Measurements from ENCODE around the gene MORN1. TPM values are rescaled to one million over a fixed set of nuclear protein-coding genes. Genes with fewer than 3 reads are reported as not detected.

Gene MORN1
- total and polyA plus RNA-seq, 2 of the 4 experiments (the other 2 are of a cell fraction): 3.0 to 4.2 TPM

GRCh38 chr1:2396476-2396875, 5.1 kb upstream of the MORN1 start:
- H3K79me1 ChIP-seq (ENCODE audit: low read depth in 1 of 2, low read length in 2 of 2): peaks cover 25 to 78% of the 10 kb centered on the region in 2 experiments
- no peak overlapping the region for H3K23ac ChIP-seq (ENCODE audit: low read depth, low read length)
- no peak overlapping the region for H2BK120ac ChIP-seq (ENCODE audit: low read depth, low read length)
- POLR2A ChIA-PET (ENCODE audit: unreplicated experiment): no interaction called here
- no peak overlapping the region for H2AFZ ChIP-seq (replicated peaks; ENCODE audit: low read length, poor library complexity)
- no peak overlapping the region for H4K8ac ChIP-seq (ENCODE audit: low read depth in 2 of 2, low read length in 2 of 2)
- H3K9me1 ChIP-seq (ENCODE audit: insufficient read depth, low read length): peaks cover 5% of the 10 kb centered on the region
- BruUV-seq (replicated peaks): no TSS peak
- no peak overlapping the region for H3K4me2 ChIP-seq (ENCODE audit: low read depth, low read length)
- no CpG with 5 or more reads among the region's 5 CpGs for WGBS, 2 experiments (ENCODE audit: extremely low coverage in 2 of 2, insufficient read length in 1 of 2)
- no peak overlapping the region for H3K9ac ChIP-seq (ENCODE audit: low read depth, low read length)
- H4K5ac ChIP-seq (ENCODE audit: low read depth, low read length): no peak overlapping the region
- no peak overlapping the region for H3K27ac ChIP-seq (ENCODE audit: insufficient read depth, low read length)
- H2BK15ac ChIP-seq (ENCODE audit: low read depth, low read length): no peak overlapping the region
- DNase-seq (no peak), ATAC-seq (ENCODE audit: low read depth) (no peak)
- dilution Hi-C loops (cut with HindIII; ENCODE audit: low sequenced_read_pairs, unreplicated experiment) (no loop called here), in situ Hi-C loops (cut with MboI; ENCODE audit: low sequenced_read_pairs) (no loop called here), intact Hi-C loops (cut with micrococcal nuclease) (no loop called here)
- no peak overlapping the region for H2BK20ac ChIP-seq (ENCODE audit: low read depth, low read length)
- H3K56ac ChIP-seq (ENCODE audit: extremely low read depth, insufficient read depth, low read length): no peak overlapping the region
- H3K27me3 ChIP-seq (ENCODE audit: control insufficient read depth, insufficient read depth, low read length): no peaks in the 10 kb centered on the region
- H3K18ac ChIP-seq (ENCODE audit: low read depth, low read length): no peak overlapping the region
- CTCF ChIA-PET: interaction anchor here (0.9 kb wide), 1 partner anchor 10 kb away, joined by 3 read pairs; no protein-coding TSS in a partner anchor
- no peak overlapping the region for H3K4me3 ChIP-seq (ENCODE audit: insufficient read depth, low read depth, low read length)
- H3K9me3 ChIP-seq (ENCODE audit: control insufficient read depth, insufficient read depth, low read length): no peaks in the 10 kb centered on the region
- H3K4ac ChIP-seq (ENCODE audit: low read depth, low read length): no peak overlapping the region
- TF ChIP-seq NFE2L2 (IDR thresholded peaks at IDR 0.05; ENCODE audit: low read depth, low read length) (no peak), MAFK (IDR thresholded peaks at IDR 0.05; ENCODE audit: low read depth, low read length) (no peak), BHLHE40 (IDR thresholded peaks at IDR 0.05; ENCODE audit: low read depth, low read length) (no peak), CEBPB (IDR thresholded peaks at IDR 0.05; ENCODE audit: low read depth, low read length) (no peak), RCOR1 (IDR thresholded peaks at IDR 0.05; ENCODE audit: insufficient replicate concordance, low read length) (no peak), ELK1 (IDR thresholded peaks at IDR 0.05; ENCODE audit: borderline replicate concordance, low read depth, low read length) (no peak), POLR2A (IDR thresholded peaks at IDR 0.05; ENCODE audit: low read depth, low read length) (no peak)
- H4K91ac ChIP-seq (ENCODE audit: insufficient read depth, low read depth, low read length): no peak overlapping the region
- no peak overlapping the region for H2AK5ac ChIP-seq (ENCODE audit: low read depth, low read length)
- H3K36me3 ChIP-seq (ENCODE audit: control insufficient read depth, insufficient read depth, low read length): peaks cover 69% of the 10 kb centered on the region
- peaks cover 69% of the 10 kb centered on the region for H4K20me1 ChIP-seq (ENCODE audit: insufficient read depth, low read length)
- no peak overlapping the region for H2BK5ac ChIP-seq (ENCODE audit: low read depth, low read length, poor library complexity, severe bottlenecking)
- no peak overlapping the region for H2AK9ac ChIP-seq (replicated peaks; ENCODE audit: low read depth, low read length, poor library complexity)
- H3K14ac ChIP-seq (replicated peaks; ENCODE audit: low read depth, low read length): no peak overlapping the region
- peaks cover 5% of the 10 kb centered on the region for H3K4me1 ChIP-seq (ENCODE audit: control insufficient read depth, insufficient read depth, low read length)

Measured in IMR-90 (cell line).